Gastrocnemius medialis (tissue), 4 donors: ENCODE results near the gene CSF2RB. TPM values are rescaled to one million over a fixed set of nuclear protein-coding genes. Genes with fewer than 3 reads are reported as not detected.

Experiments
- ATAC-seq, 2 donors: fragments of 150-250 bp; one replicate each; pipeline ENCODE4 v1.9.1; 2016
- DNase-seq, 2 donors: peaks; one replicate each; pipeline ENCODE4 v3.0.0-alpha.2; 2019
- H3K27ac ChIP-seq, 4 donors: fragments of 200-600 bp; sonication (generic); 1 replicate in 1 of 4; 2 replicates in 3 of 4; pipeline ENCODE4 v1.5.1; 2016 to 2018; ENCODE audit warnings: mild to moderate bottlenecking in 2 of 4, moderate library complexity in 1 of 4
- H3K27me3 ChIP-seq, 3 donors: fragments of 200-600 bp; sonication (generic) in 2 of 3; 1 replicate in 1 of 3; 2 replicates in 2 of 3; pipeline versions ENCODE4 v1.5.1 to v1.6.0; 2016 to 2019; ENCODE audit warnings: mild to moderate bottlenecking in 1 of 3, moderate library complexity in 1 of 3
- H3K36me3 ChIP-seq, 2 donors: fragments of 200-600 bp; sonication (generic) in 1 of 2; one replicate each; pipeline ENCODE4 v1.5.1; 2017 to 2018
- H3K4me1 ChIP-seq, 2 donors: fragments of 200-600 bp; sonication (generic) in 1 of 2; one replicate each; pipeline ENCODE4 v1.5.1; 2016 to 2017; ENCODE audit warnings: mild to moderate bottlenecking in 2 of 2
- H3K4me3 ChIP-seq, 4 donors: fragments of 200-600 bp; sonication (generic) in 3 of 4; 1 replicate in 1 of 4; 2 replicates in 3 of 4; pipeline ENCODE4 v1.5.1; 2016 to 2019; ENCODE audit warnings: mild to moderate bottlenecking in 2 of 4
- H3K9me3 ChIP-seq, 3 donors: fragments of 200-600 bp; sonication (generic) in 2 of 3; 1 replicate in 1 of 3; 2 replicates in 2 of 3; pipeline ENCODE4 v1.5.1; 2016 to 2019
- POLR2A ChIP-seq, 2 donors: fragments of 450-650 bp; IDR thresholded peaks; one replicate each; pipeline ENCODE4 v1.6.1; 2017; ENCODE audit warnings: antibody characterized with exemption in 2 of 2, mild to moderate bottlenecking in 2 of 2, moderate library complexity in 2 of 2
- in situ Hi-C, 4 donors: fragments of 200-750 bp; cut with MboI; loops; one replicate each; pipeline versions ENCODE4 v1.15.0 to v1.8.0; 2017; ENCODE audit warnings: low sequenced_read_pairs in 4 of 4
- intact Hi-C: fragments of 100-400 bp; cut with DNase I; formaldehyde crosslinking; loops from one replicate; pipeline ENCODE4 v1.15.1; 2023; ENCODE audit warnings: low total_unique reads
- total RNA-seq, 4 donors: library from RNA; depleted of rRNA; stranded (reverse); fragments of >200 nt; gene quantifications; one replicate each; pipeline versions ENCODE4 v1.1.0 to v1.2.3, GENCODE V29; 2016
- TF ChIP-seq, protein P1 (sequence below), 5 experiments: fragments of 450-650 bp in 3 of 5; fragments of 200-600 bp in 2 of 5; sonication (generic) in 2 of 5; IDR thresholded peaks in 4 of 5; conservative IDR thresholded peaks in 1 of 5; 1 replicate in 4 of 5; 2 replicates in 1 of 5; pipeline ENCODE4 v1.5.1; 2016 to 2019; ENCODE audit warnings: antibody characterized with exemption in 5 of 5, mild to moderate bottlenecking in 3 of 5, moderate library complexity in 3 of 5

The CSF2RB gene
- total RNA-seq, 4 donors from 2014 or later: 1.2 to 2.0 (median 1.6) TPM

- intact Hi-C loops: no loop called here
- in situ Hi-C loops: no loop called here
- H3K9me3 ChIP-seq: no peaks in the 10 kb centered on the region
- DNase-seq (no peak), ATAC-seq (no peak)
- H3K27ac ChIP-seq: no peak overlapping the region
- TF ChIP-seq POLR2A (IDR thresholded peaks at IDR 0.05): no peak
- TF ChIP-seq, protein P1, sequence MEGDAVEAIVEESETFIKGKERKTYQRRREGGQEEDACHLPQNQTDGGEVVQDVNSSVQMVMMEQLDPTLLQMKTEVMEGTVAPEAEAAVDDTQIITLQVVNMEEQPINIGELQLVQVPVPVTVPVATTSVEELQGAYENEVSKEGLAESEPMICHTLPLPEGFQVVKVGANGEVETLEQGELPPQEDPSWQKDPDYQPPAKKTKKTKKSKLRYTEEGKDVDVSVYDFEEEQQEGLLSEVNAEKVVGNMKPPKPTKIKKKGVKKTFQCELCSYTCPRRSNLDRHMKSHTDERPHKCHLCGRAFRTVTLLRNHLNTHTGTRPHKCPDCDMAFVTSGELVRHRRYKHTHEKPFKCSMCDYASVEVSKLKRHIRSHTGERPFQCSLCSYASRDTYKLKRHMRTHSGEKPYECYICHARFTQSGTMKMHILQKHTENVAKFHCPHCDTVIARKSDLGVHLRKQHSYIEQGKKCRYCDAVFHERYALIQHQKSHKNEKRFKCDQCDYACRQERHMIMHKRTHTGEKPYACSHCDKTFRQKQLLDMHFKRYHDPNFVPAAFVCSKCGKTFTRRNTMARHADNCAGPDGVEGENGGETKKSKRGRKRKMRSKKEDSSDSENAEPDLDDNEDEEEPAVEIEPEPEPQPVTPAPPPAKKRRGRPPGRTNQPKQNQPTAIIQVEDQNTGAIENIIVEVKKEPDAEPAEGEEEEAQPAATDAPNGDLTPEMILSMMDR (IDR thresholded peaks at IDR 0.05 in 4 of 5, conservative IDR thresholded peaks at IDR 0.05 in 1 of 5): no peak
- peaks cover 0 to 4% (median 0%) of the 10 kb centered on the region in 3 donors for H3K27me3 ChIP-seq
- no peaks in the 10 kb centered on the region for H3K36me3 ChIP-seq
- H3K4me3 ChIP-seq: no peak overlapping the region
- H3K4me1 ChIP-seq: no peaks in the 10 kb centered on the region
These were observed 22.3 kb downstream of the CSF2RB start for GRCh38 chr22:36935694-36936093.

GRCh38 chr22:36936362-36937116, 23.1 kb downstream of the CSF2RB start:
- Histone ChIP-seq H3K9me3 (no peaks in the 10 kb centered on the region), H3K4me3 (no peak overlapping the region), H3K36me3 (no peaks in the 10 kb centered on the region), H3K27me3 (peaks cover 0 to 6% (median 0%) of the 10 kb centered on the region in 3 donors), H3K27ac (no peak overlapping the region), H3K4me1 (no peaks in the 10 kb centered on the region)
- in situ Hi-C loops (no loop called here), intact Hi-C loops (no loop called here)
- TF ChIP-seq POLR2A (IDR thresholded peaks at IDR 0.05): no peak
- TF ChIP-seq, protein P1 (IDR thresholded peaks at IDR 0.05 in 4 of 5, conservative IDR thresholded peaks at IDR 0.05 in 1 of 5): no peak
- DNase-seq: no peak
- no peak for ATAC-seq

GRCh38 chr22:36937319-36938027, 24.0 kb downstream of the CSF2RB start:
- H3K4me3 ChIP-seq: no peak overlapping the region
- in situ Hi-C loops (no loop called here), intact Hi-C loops (no loop called here)
- H3K9me3 ChIP-seq: no peaks in the 10 kb centered on the region
- H3K36me3 ChIP-seq: no peaks in the 10 kb centered on the region
- no peak overlapping the region for H3K27ac ChIP-seq
- no peaks in the 10 kb centered on the region for H3K4me1 ChIP-seq
- H3K27me3 ChIP-seq: peaks cover 0 to 9% (median 0%) of the 10 kb centered on the region in 3 donors
- ATAC-seq: no peak
- TF ChIP-seq, protein P1 (IDR thresholded peaks at IDR 0.05 in 4 of 5, conservative IDR thresholded peaks at IDR 0.05 in 1 of 5): no peak
- no peak for TF ChIP-seq POLR2A (IDR thresholded peaks at IDR 0.05)
- DNase-seq: no peak

DNA sequence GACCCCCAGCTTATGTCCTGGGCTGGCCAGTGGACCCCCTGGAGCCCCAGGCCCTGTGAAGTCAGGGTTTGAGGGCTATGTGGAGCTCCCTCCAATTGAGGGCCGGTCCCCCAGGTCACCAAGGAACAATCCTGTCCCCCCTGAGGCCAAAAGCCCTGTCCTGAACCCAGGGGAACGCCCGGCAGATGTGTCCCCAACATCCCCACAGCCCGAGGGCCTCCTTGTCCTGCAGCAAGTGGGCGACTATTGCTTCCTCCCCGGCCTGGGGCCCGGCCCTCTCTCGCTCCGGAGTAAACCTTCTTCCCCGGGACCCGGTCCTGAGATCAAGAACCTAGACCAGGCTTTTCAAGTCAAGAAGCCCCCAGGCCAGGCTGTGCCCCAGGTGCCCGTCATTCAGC, 24.6 kb downstream of the CSF2RB start:
- H3K27ac ChIP-seq: no peak overlapping the region
- in situ Hi-C loops: no loop called here
- no peak for TF ChIP-seq POLR2A (IDR thresholded peaks at IDR 0.05)
- TF ChIP-seq, protein P1 (IDR thresholded peaks at IDR 0.05 in 4 of 5, conservative IDR thresholded peaks at IDR 0.05 in 1 of 5): no peak
- no peaks in the 10 kb centered on the region for H3K36me3 ChIP-seq
- DNase-seq: no peak
- no peak overlapping the region for H3K4me3 ChIP-seq
- intact Hi-C loops: no loop called here
- no peaks in the 10 kb centered on the region for H3K9me3 ChIP-seq
- H3K27me3 ChIP-seq: peaks cover 0 to 9% (median 0%) of the 10 kb centered on the region in 3 donors
- no peaks in the 10 kb centered on the region for H3K4me1 ChIP-seq
- no peak for ATAC-seq
